Naive thymus-derived CD8-positive, alpha-beta T cell (primary cell): Measurements from ENCODE around the gene INPP4A. TPM values are rescaled to one million over a fixed set of nuclear protein-coding genes. Genes with fewer than 3 reads are reported as not detected.

Experiments
- ATAC-seq, 2 donors: fragments of 150-1000 bp; cut with Tn5 transposase in 1 of 2; sonication (Bioruptor Pico), chemical (Tn5 transposase) in 1 of 2; 1 replicate in 1 of 2; 2 replicates in 1 of 2; pipeline ENCODE4 v1.10.0; 2021; ENCODE audit warnings: mild to moderate bottlenecking in 2 of 2, moderate library complexity in 2 of 2
- POLR2A ChIA-PET: fragments of 350-600 bp; sonication (Branson Sonifier 250); formaldehyde crosslinking; loops from one replicate; lab custom pipeline; 2021; ENCODE audit warnings: antibody characterized with exemption; lab: Charles Lee
- DNase-seq, 10 donors: peaks; one replicate each; pipeline versions ENCODE4 v3.0.0 to v3.0.0-alpha.2; 2020 to 2022
- H3K27ac Mint-ChIP-seq, 10 donors: one replicate each; pipeline ENCODE4 v1.8.0; 2020 to 2022; ENCODE audit warnings: mild to moderate bottlenecking in 10 of 10, mixed read lengths in 10 of 10, moderate library complexity in 4 of 10, inconsistent platforms in 1 of 10
- H3K27me3 Mint-ChIP-seq, 5 donors: one replicate each; pipeline ENCODE4 v1.8.0; 2021 to 2022; ENCODE audit warnings: mixed read lengths in 5 of 5
- H3K36me3 Mint-ChIP-seq, 3 donors: one replicate each; pipeline ENCODE4 v1.8.0; 2020 to 2022; ENCODE audit warnings: mixed read lengths in 3 of 3, mild to moderate bottlenecking in 2 of 3, inconsistent platforms in 1 of 3
- H3K4me1 Mint-ChIP-seq, 4 donors: one replicate each; pipeline ENCODE4 v1.8.0; 2021 to 2022; ENCODE audit warnings: mixed read lengths in 4 of 4
- H3K4me3 Mint-ChIP-seq, 10 donors: one replicate each; pipeline ENCODE4 v1.8.0; 2020 to 2022; ENCODE audit warnings: mild to moderate bottlenecking in 10 of 10, mixed read lengths in 10 of 10, moderate library complexity in 6 of 10, inconsistent platforms in 1 of 10
- H3K9me3 Mint-ChIP-seq, 9 donors: one replicate each; pipeline ENCODE4 v1.8.0; 2020 to 2022; ENCODE audit warnings: mixed read lengths in 9 of 9, mild to moderate bottlenecking in 3 of 9, inconsistent platforms in 1 of 9, moderate library complexity in 1 of 9
- polyA plus RNA-seq, 3 donors: library from polyadenylated mRNA; unstranded; fragments of 300-500 nt; fragmentation: Illumina TruSeq; gene quantifications; one replicate each; pipeline ENCODE4 v1.2.3, GENCODE V29; 2021
- total RNA-seq, 8 experiments: library from RNA in 2 of 8; stranded (reverse) in 2 of 8; gene quantifications; one replicate each; pipeline ENCODE4 v1.2.3 and lab custom pipeline; 2021 to 2026

Gene INPP4A
- total and polyA plus RNA-seq, 5 experiments from 2014 or later = 37.7 to 141 (median 64.3) TPM

DNA sequence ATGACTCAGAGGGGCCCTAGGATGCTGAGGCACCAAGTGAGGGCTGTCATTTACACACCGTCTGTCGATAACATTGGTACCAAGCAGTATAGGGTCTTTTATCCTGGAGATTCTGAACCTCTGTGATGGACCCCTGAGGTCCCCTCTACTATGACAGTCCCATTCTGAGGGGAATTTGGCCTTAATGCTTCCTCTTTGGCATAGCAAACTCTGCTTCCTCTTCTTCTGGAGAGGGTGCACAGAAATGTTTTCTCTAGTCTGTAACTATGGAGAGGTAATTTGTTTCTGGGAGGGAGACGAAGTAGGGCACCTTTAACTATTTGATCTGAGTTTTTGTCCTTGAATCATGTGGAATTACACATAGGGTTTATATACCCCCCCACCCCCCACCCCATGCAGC is 44.8 kb downstream of the INPP4A start:
- H3K4me3 Mint-ChIP-seq = peak overlapping the region in 1 of 10 donors; percentile 15
- peaks cover 55 to 96% (median 88%) of the 10 kb centered on the region in 4 donors for H3K4me1 Mint-ChIP-seq
- peaks cover 0 to 31% (median 15%) of the 10 kb centered on the region in 3 donors for H3K36me3 Mint-ChIP-seq
- DNase-seq (no peak), ATAC-seq (no peak)
- POLR2A ChIA-PET = interaction anchor here (15.8 kb wide), 1 partner anchor 23 kb away, joined by 194 read pairs; no protein-coding TSS in a partner anchor
- H3K27ac Mint-ChIP-seq = peak overlapping the region in 9 of 10 donors; percentile 8 to 90 (median 81)
- H3K27me3 Mint-ChIP-seq = no peaks in the 10 kb centered on the region
- H3K9me3 Mint-ChIP-seq = peaks cover 0 to 2% (median 0%) of the 10 kb centered on the region in 9 donors

DNA sequence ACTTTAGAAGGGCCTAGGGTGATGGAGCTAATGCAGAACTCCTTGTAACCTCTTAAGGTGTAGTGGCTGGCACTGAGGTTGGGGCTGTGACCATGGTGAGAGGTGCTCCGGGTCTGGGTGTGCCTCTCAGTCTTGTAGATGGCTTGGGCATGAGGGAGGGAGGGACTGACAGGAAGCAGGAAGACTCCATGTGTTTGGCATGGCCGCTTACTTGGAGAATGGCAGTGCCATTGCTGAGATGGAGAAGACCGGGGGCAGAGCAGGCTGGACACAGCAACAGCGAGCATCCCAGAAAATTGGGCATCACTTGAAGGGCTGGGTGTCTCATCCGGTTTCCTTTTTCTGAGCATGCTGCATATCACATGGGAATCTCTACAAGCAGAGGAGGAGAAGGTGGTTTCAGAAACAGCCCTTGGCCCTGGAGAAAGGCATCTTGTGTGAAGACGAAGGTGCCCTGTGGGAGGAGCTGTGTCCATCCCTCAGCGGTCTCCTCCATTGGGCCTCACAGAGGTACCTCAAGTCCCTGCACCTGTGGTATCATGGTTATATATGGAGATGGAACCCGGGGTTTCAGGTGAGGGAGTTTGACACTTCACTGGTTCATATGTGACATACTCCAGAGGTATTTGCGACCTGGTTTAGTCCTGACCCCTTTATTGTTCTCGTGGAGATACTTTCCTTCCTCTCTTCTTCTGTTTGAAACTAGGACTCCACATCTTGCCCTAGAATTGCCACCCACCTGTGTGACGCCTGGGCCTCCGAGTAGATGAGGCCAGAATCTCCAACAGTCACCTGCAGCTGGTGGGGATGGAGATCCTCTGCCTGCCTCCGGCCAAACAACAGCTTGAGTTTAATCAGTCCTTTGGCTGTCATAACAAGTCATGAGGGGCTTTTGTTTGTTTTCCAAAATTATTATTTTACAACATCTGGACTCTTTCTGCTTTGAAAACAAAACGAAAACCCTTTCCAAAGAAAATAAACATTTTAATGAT is 45.6 kb downstream of the INPP4A start:
- Mint-ChIP-seq H3K4me1 (peaks cover 48 to 92% (median 87%) of the 10 kb centered on the region in 4 donors), H3K4me3 (peak overlapping the region in 2 of 10 donors; percentile 33 to 40), H3K36me3 (peaks cover 0 to 38% (median 19%) of the 10 kb centered on the region in 3 donors), H3K27ac (peak overlapping the region; percentile 68 to 90 (median 84)), H3K9me3 (peaks cover 0 to 2% (median 0%) of the 10 kb centered on the region in 9 donors), H3K27me3 (no peaks in the 10 kb centered on the region)
- POLR2A ChIA-PET = no interaction called here
- no peak for ATAC-seq
- DNase-seq = no peak

DNA sequence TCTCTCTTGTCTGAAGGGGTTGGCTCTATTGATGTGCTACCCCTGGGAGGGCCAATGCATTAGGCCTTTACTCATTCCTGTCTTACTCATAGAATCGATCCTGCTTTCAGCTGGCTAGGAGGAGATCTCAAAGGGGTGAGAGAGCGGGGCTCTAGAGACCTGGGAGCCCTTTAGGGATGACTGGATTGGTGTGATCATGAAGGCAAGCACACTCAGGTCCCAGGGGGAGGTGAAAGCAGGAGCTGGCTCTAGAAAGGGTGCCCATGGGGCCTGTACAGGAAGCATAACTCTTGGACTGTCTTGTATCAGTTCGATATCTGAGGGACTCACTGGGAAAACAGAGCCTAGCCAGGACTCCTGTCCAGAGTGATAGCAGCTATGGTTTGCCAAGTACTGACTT is 47.8 kb downstream of the INPP4A start:
- peaks cover 33 to 84% (median 74%) of the 10 kb centered on the region in 4 donors for H3K4me1 Mint-ChIP-seq
- H3K36me3 Mint-ChIP-seq = peaks cover 10 to 55% (median 35%) of the 10 kb centered on the region in 3 donors
- POLR2A ChIA-PET = interaction anchor here (0.5 to 1.2 kb wide), 2 partner anchors 22 to 1516 kb away, joined by 3 to 6 read pairs; no protein-coding TSS in a partner anchor

DNA sequence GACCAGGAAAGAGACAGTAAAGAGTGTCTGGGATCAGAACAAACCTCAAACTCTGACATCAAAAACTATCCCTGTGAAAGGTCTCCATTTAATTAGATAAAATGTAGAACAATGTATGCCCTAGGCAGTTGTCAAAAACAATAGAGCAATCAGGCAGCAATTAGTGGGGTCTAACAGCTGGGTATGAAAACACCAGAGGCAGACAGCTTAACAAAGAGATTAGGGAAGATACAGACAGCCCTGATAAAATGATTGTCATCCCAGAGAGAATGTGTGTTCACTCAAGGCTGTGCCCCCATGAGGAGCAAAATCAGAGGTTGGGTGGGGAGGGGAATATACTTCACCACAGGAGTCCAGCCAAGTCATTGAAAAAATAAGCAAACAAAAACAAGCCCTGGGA is 50.0 kb downstream of the INPP4A start:
- H3K4me3 Mint-ChIP-seq = no peak overlapping the region
- H3K27me3 Mint-ChIP-seq = no peaks in the 10 kb centered on the region

More for the DNA sequence above, 47.8 kb downstream of the INPP4A start:
- ATAC-seq (no peak), DNase-seq (no peak)
- Mint-ChIP-seq H3K4me3 (peak overlapping the region in 3 of 10 donors; percentile 9 to 36 (median 19)), H3K9me3 (peaks cover 0 to 12% (median 7%) of the 10 kb centered on the region in 9 donors), H3K27ac (peak overlapping the region in 9 of 10 donors; percentile 14 to 83 (median 65)), H3K27me3 (no peaks in the 10 kb centered on the region)

DNA sequence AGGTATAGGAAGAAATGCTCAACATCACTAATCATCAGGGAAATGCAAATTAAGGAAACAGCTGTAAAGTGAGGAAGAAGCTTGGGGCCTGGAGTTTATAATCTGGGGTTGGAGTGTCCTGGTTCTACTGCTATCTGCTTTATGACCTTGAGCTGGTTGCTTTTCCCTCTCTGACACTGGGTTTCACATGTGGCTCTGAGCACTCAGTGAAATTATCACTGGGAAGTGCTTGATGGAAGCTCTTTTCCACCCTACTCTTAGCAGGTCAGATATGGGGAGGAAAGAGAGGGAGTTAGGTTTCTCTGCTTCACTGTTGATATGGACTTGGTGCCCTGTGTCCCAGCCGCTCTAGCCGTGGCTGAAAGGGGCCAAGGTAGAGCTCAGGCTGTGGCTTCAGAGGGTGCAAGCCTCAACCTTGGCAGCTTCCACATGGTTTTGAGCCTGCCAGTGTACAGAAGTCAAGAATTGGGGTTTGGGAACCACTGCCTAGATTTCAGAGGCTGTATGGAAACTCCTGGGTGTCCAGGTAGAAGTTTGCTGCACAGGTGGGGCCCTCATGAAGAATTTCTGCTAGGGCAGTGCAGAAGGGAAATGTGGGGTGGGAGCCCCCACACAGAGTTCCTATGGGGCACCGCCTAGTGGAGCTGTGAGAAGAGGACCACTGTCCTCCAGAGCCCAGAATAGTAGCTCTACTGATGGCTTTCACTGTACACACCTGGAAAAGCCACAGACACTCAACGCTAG is 52.3 kb downstream of the INPP4A start:
- Mint-ChIP-seq H3K9me3 (peaks cover 0 to 21% (median 12%) of the 10 kb centered on the region in 9 donors), H3K4me3 (peak overlapping the region in 3 of 10 donors; percentile 1 to 29 (median 4)), H3K27ac (peak overlapping the region in 6 of 10 donors; percentile 21 to 85 (median 66)), H3K36me3 (peaks cover 17 to 63% (median 43%) of the 10 kb centered on the region in 3 donors), H3K27me3 (no peaks in the 10 kb centered on the region), H3K4me1 (peaks cover 28 to 83% (median 70%) of the 10 kb centered on the region in 4 donors)
- DNase-seq (no peak), ATAC-seq (no peak)
- POLR2A ChIA-PET = no interaction called here

More for the DNA sequence above, 50.0 kb downstream of the INPP4A start:
- DNase-seq = no peak
- ATAC-seq = no peak
- Mint-ChIP-seq H3K36me3 (peaks cover 17 to 76% (median 47%) of the 10 kb centered on the region in 3 donors), H3K27ac (peak overlapping the region in 7 of 10 donors; percentile 19 to 77 (median 48)), H3K9me3 (peaks cover 0 to 21% (median 12%) of the 10 kb centered on the region in 9 donors), H3K4me1 (peaks cover 30 to 83% (median 73%) of the 10 kb centered on the region in 4 donors)
- POLR2A ChIA-PET = no interaction called here

DNA sequence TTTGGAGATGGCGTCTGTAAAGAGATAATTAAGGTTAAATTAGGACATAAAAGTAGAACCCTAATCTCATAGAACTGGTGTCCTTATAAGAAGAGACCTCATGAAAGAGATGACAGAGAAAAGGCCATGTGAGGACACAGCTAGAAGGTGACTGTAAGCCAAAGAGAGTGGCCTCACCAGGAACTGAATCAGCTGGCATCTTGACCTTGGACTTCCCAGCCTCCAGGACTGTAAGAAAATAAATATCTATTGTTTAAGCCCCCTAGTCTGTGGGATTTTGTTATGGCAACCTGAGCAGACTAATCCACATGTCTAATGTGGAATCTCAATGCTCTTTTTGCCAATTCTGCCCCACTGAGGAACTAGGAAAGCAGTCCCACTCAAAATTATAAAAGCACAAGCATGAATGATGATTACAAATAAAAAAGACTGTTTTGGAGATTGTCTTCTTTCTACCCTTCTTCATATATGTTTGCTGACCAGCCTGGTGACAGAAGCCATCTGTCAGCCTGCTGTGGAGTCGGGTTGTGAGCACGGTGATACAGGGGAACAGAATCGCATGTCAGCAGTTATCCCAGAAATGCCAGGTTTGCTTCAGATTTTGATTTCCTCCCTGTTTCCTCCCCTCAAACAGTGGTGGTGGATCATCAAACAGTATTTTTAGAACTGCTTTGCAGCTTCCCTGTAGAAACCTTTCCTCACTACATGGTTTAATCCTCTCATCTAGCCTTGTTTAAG is 54.2 kb downstream of the INPP4A start:
- peak overlapping the region in 8 of 10 donors; percentile 46 to 86 (median 74) for H3K27ac Mint-ChIP-seq
- no peak for DNase-seq
- no peaks in the 10 kb centered on the region for H3K27me3 Mint-ChIP-seq
- peaks cover 0 to 21% (median 12%) of the 10 kb centered on the region in 9 donors for H3K9me3 Mint-ChIP-seq
- H3K4me3 Mint-ChIP-seq = peak overlapping the region in 1 of 10 donors; percentile 8
- POLR2A ChIA-PET = no interaction called here
- peaks cover 39 to 90% (median 77%) of the 10 kb centered on the region in 4 donors for H3K4me1 Mint-ChIP-seq
- ATAC-seq = no peak
- H3K36me3 Mint-ChIP-seq = peaks cover 17 to 54% (median 37%) of the 10 kb centered on the region in 3 donors

DNA sequence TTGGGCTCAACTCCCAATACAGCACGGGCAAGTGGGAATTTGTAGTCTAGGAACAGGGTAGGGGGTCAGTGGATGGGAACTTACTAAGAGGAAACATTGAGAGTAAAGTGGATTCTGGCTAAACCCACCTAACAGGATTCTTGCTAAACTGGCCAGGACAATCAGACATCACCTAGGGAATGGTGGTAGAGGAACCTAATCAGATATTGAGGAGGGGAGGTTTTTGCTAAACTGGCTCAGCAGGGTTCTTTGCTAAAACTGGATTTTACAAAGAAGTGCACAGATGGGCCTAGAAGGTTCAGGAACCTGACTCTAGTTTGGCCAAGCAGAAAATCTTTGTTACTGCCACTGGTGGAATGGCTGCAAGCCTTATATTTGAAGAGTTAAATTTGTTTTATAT is 55.9 kb downstream of the INPP4A start:
- DNase-seq (no peak), ATAC-seq (no peak)
- Mint-ChIP-seq H3K27me3 (no peaks in the 10 kb centered on the region), H3K4me1 (peaks cover 51 to 91% (median 81%) of the 10 kb centered on the region in 4 donors), H3K4me3 (peak overlapping the region in 2 of 10 donors; percentile 3 to 47), H3K9me3 (peaks cover 0 to 19% (median 12%) of the 10 kb centered on the region in 9 donors), H3K36me3 (peaks cover 17 to 44% (median 25%) of the 10 kb centered on the region in 3 donors), H3K27ac (peak overlapping the region in 9 of 10 donors; percentile 61 to 85 (median 79))
- POLR2A ChIA-PET = interaction anchor here (0.6 to 1.1 kb wide), 2 partner anchors 22 to 854 kb away, joined by 3 read pairs; no protein-coding TSS in a partner anchor

DNA sequence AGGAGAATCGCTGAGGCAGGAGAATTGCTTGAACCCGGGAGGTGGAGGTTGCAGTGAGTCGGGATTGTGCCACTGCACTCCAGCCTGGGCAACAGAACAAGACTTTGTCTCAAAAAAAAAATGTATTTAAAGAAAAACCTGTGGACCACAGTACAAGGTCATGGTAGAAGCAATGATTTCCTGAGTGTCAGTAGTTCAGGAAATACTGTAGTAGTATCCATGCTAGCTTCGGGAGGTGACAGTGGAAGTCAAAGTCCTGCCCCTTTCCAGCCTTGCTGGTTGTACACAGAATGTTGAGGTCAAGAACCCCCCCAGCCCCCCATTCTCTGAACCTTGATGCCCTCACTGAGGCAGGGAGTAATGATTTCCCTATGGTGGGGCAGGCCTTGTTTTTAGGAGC is 56.6 kb downstream of the INPP4A start:
- POLR2A ChIA-PET = interaction anchor here (0.6 to 1.1 kb wide), 2 partner anchors 23 to 855 kb away, joined by 3 read pairs; no protein-coding TSS in a partner anchor
- H3K9me3 Mint-ChIP-seq = peaks cover 0 to 17% (median 11%) of the 10 kb centered on the region in 9 donors
- peak overlapping the region in 1 of 10 donors; percentile 39 for H3K4me3 Mint-ChIP-seq
- H3K36me3 Mint-ChIP-seq = peaks cover 16 to 42% (median 22%) of the 10 kb centered on the region in 3 donors
- no peaks in the 10 kb centered on the region for H3K27me3 Mint-ChIP-seq
- H3K27ac Mint-ChIP-seq = peak overlapping the region in 9 of 10 donors; percentile 53 to 94 (median 77)
- ATAC-seq = no peak
- DNase-seq = no peak
- H3K4me1 Mint-ChIP-seq = peaks cover 52 to 96% (median 87%) of the 10 kb centered on the region in 4 donors

DNA sequence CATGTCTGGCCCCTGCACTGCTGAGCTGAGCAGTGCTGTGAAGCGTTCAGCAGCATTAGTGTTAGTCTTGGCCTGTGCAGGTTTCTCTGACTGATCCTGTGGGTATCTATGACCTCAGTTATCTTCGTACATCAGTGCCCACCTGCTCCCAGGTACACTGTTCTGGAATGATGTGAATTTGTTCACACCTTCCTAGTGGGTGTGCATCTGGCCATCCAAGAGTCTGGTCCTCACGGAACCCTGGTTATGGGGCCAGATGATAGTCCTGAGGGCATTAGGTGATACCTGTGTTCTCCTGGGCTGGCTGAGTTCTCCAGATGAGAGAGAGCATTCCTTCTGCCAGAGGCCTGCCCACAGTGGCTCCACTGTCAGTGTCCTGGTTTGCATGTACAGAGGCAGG is 57.2 kb downstream of the INPP4A start:
- DNase-seq = no peak

DNA sequence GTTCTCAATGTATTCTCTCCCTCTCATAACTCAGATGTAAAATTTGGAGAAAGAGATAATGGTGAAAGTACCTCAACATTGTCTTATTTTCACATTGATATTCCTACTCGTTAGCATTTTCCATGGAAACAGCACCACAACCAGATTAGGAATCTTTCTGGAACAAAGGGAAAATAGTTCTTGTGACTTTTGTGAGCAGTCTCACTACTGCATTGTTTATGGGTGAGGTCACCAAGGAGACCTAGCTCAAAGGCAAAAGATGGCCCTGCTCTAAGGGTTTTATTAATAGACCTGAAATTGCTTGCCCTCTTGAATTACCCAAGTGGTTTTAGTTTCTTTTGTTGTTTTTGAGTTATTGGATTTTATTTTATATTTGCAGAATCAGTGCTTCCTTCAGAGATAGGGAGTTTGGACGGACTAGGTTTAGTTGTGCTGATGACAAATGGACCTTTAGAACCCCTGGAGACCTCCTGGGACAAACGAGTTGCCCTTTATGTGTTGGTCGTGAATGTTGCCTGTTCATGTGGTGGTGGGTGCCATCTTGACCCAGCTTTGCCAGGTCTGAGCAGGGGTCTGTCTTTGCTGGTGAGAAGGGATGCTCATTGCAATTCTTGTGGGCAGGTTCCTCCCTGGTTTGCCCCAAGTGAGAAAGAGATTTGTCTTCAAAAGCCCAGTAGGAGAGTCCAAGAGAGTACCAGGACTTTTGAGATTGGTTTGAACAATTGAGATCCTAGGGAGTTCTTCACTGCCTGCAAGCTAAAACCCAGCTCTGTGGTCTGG is 58.1 kb downstream of the INPP4A start:
- no peak for DNase-seq
- no peaks in the 10 kb centered on the region for H3K27me3 Mint-ChIP-seq
- H3K36me3 Mint-ChIP-seq = peaks cover 4 to 35% (median 12%) of the 10 kb centered on the region in 3 donors
- H3K4me1 Mint-ChIP-seq = peaks cover 60 to 96% (median 94%) of the 10 kb centered on the region in 4 donors
- POLR2A ChIA-PET = no interaction called here
- no peak for ATAC-seq
- H3K27ac Mint-ChIP-seq = peak overlapping the region; percentile 73 to 94 (median 82)
- H3K4me3 Mint-ChIP-seq = peak overlapping the region in 4 of 10 donors; percentile 23 to 64 (median 30)
- H3K9me3 Mint-ChIP-seq = peaks cover 0 to 7% (median under 1%) of the 10 kb centered on the region in 9 donors

More for the DNA sequence above, 57.2 kb downstream of the INPP4A start:
- ATAC-seq = no peak
- Mint-ChIP-seq H3K4me1 (peaks cover 56 to 96% (median 90%) of the 10 kb centered on the region in 4 donors), H3K36me3 (peaks cover 9 to 41% (median 16%) of the 10 kb centered on the region in 3 donors), H3K27me3 (no peaks in the 10 kb centered on the region), H3K27ac (peak overlapping the region; percentile 5 to 94 (median 76)), H3K9me3 (peaks cover 0 to 11% (median 4%) of the 10 kb centered on the region in 9 donors), H3K4me3 (peak overlapping the region in 2 of 10 donors; percentile 22 to 26)
- POLR2A ChIA-PET = no interaction called here
